Measurements from ENCODE around the gene ACSBG1. TPM values are rescaled to one million over a fixed set of nuclear protein-coding genes. Genes with fewer than 3 reads are reported as not detected.

Gene ACSBG1
- total RNA-seq, 4 donors from 2014 or later: 61.8 to 375 (median 102) TPM

GRCh38 chr15:78171864-78172472, 62.4 kb downstream of the ACSBG1 start:
- Histone ChIP-seq H3K27ac (no peak overlapping the region), H3K36me3 (peaks cover 64% of the 10 kb centered on the region), H3K4me1 (no peaks in the 10 kb centered on the region), H3K27me3 (no peaks in the 10 kb centered on the region), H3K4me3 (no peak overlapping the region), H3K9me3 (no peaks in the 10 kb centered on the region)
- 94% methylated on average over 9 of the region's 9 CpGs for WGBS
- no peak for DNase-seq (ENCODE audit: low spot score in 2 of 2)
- TF ChIP-seq POLR2AphosphoS5 (IDR thresholded peaks at IDR 0.05) (no peak), EP300 (IDR thresholded peaks at IDR 0.05) (no peak), POLR2A (IDR thresholded peaks at IDR 0.05) (no peak), CTCF (IDR thresholded peaks at IDR 0.05) (no peak)

GRCh38 chr15:78170848-78171773, 63.3 kb downstream of the ACSBG1 start:
- no peak overlapping the region for H3K27ac ChIP-seq
- no peaks in the 10 kb centered on the region for H3K27me3 ChIP-seq
- H3K36me3 ChIP-seq: peaks cover 73% of the 10 kb centered on the region
- no peaks in the 10 kb centered on the region for H3K9me3 ChIP-seq
- no peaks in the 10 kb centered on the region for H3K4me1 ChIP-seq
- 90% methylated on average over 17 of the region's 17 CpGs for WGBS
- no peak overlapping the region for H3K4me3 ChIP-seq
- TF ChIP-seq CTCF (IDR thresholded peaks at IDR 0.05): no peak
- no peak for TF ChIP-seq EP300 (IDR thresholded peaks at IDR 0.05)
- DNase-seq (ENCODE audit: low spot score in 2 of 2): no peak

GRCh38 chr15:78168608-78169007, 65.8 kb downstream of the ACSBG1 start:
- no peaks in the 10 kb centered on the region for H3K9me3 ChIP-seq
- WGBS: 89% methylated on average over 5 of the region's 5 CpGs
- H3K4me1 ChIP-seq: no peaks in the 10 kb centered on the region
- H3K27ac ChIP-seq: no peak overlapping the region
- no peak for DNase-seq (ENCODE audit: low spot score in 2 of 2)
- TF ChIP-seq POLR2A (IDR thresholded peaks at IDR 0.05): no peak
- no peak for TF ChIP-seq CTCF (IDR thresholded peaks at IDR 0.05)
- no peak for TF ChIP-seq EP300 (IDR thresholded peaks at IDR 0.05)
- no peak for TF ChIP-seq POLR2AphosphoS5 (IDR thresholded peaks at IDR 0.05)
- H3K4me3 ChIP-seq: no peak overlapping the region
- peaks cover 93% of the 10 kb centered on the region for H3K36me3 ChIP-seq
- H3K27me3 ChIP-seq: no peaks in the 10 kb centered on the region

- peaks cover 98% of the 10 kb centered on the region for H3K36me3 ChIP-seq
- H3K4me3 ChIP-seq: no peak overlapping the region
- WGBS: 91% methylated on average over 10 of the region's 10 CpGs
- H3K9me3 ChIP-seq: no peaks in the 10 kb centered on the region
- no peaks in the 10 kb centered on the region for H3K4me1 ChIP-seq
- H3K27ac ChIP-seq: no peak overlapping the region
- no peak for DNase-seq (ENCODE audit: low spot score in 2 of 2)
- TF ChIP-seq POLR2A (IDR thresholded peaks at IDR 0.05): no peak
- TF ChIP-seq CTCF (IDR thresholded peaks at IDR 0.05): no peak
- no peak for TF ChIP-seq POLR2AphosphoS5 (IDR thresholded peaks at IDR 0.05)
- no peak for TF ChIP-seq EP300 (IDR thresholded peaks at IDR 0.05)
- no peaks in the 10 kb centered on the region for H3K27me3 ChIP-seq
These were observed 67.0 kb downstream of the ACSBG1 start for GRCh38 chr15:78167227-78167888.

GRCh38 chr15:78164010-78164409, 70.4 kb downstream of the ACSBG1 start:
- Histone ChIP-seq H3K9me3 (no peaks in the 10 kb centered on the region), H3K36me3 (peaks cover 98% of the 10 kb centered on the region), H3K27me3 (no peaks in the 10 kb centered on the region), H3K27ac (no peak overlapping the region), H3K4me1 (no peaks in the 10 kb centered on the region), H3K4me3 (no peak overlapping the region)
- TF ChIP-seq POLR2A (IDR thresholded peaks at IDR 0.05) (no peak), EP300 (IDR thresholded peaks at IDR 0.05) (no peak), POLR2AphosphoS5 (IDR thresholded peaks at IDR 0.05) (no peak), CTCF (IDR thresholded peaks at IDR 0.05) (no peak)
- no peak for DNase-seq (ENCODE audit: low spot score in 2 of 2)
- WGBS: 90% methylated on average over 2 of the region's 2 CpGs
